Caco-2 (cell line): ENCODE measurements around the gene MST1R. TPM values are rescaled to one million over a fixed set of nuclear protein-coding genes. Genes with fewer than 3 reads are reported as not detected.

Experiments
- BruUV-seq: library from RNA; stranded (reverse); fragments of 400-500 nt; replicated peaks from 2 replicates; lab custom pipeline; 2021; lab: Mats Ljungman, UMichigan
- CTCF ChIA-PET: fragments of 300-600 bp; sonication (Branson Sonifier 250); formaldehyde crosslinking; loops from one replicate; lab custom pipeline; 2022; ENCODE audit warnings: antibody characterized with exemption; lab: Charles Lee
- POLR2A ChIA-PET: fragments of 300-600 bp; sonication (Branson Sonifier 250); formaldehyde crosslinking; loops from one replicate; lab custom pipeline; 2022; ENCODE audit warnings: antibody characterized with exemption; lab: Charles Lee
- DNase-seq, 2 experiments: peaks; one replicate each; pipeline versions ENCODE4 v3.0.0 to v3.0.0-alpha.2; 2020 to 2022
- H3K27me3 ChIP-seq: replicated peaks from 2 replicates; pipeline ENCODE4 v1.6.0; 2011; ENCODE audit warnings: low read length; ENCODE audit not compliant: control insufficient read depth, insufficient read depth
- H3K36me3 ChIP-seq: 2 replicates; pipeline ENCODE4 v1.5.1; 2011; ENCODE audit warnings: low read length; ENCODE audit not compliant: control insufficient read depth, insufficient read depth
- H3K4me1 ChIP-seq: fragments of 250-450 bp; sonication (Bioruptor Pico); 2 replicates; pipeline ENCODE4 v1.5.1; 2020; ENCODE audit warnings: mild to moderate bottlenecking
- H3K4me3 ChIP-seq: 2 replicates; pipeline ENCODE4 v1.5.1; 2011; ENCODE audit warnings: low read depth, mild to moderate bottlenecking, control low read depth, low read length
- H3K9me3 ChIP-seq: fragments of 250-450 bp; sonication (Bioruptor Pico); 2 replicates; pipeline ENCODE4 v1.5.1; 2020; ENCODE audit warnings: mild to moderate bottlenecking, moderate library complexity
- H3K27ac Mint-ChIP-seq: one replicate; pipeline ENCODE4 v1.8.0; 2022; ENCODE audit warnings: mixed read lengths; ENCODE audit not compliant: unreplicated experiment
- H3K27me3 Mint-ChIP-seq: one replicate; pipeline ENCODE4 v1.8.0; 2022; ENCODE audit warnings: mixed read lengths; ENCODE audit not compliant: insufficient read depth, unreplicated experiment
- H3K36me3 Mint-ChIP-seq: one replicate; pipeline ENCODE4 v1.8.0; 2022; ENCODE audit warnings: mild to moderate bottlenecking, mixed read lengths; ENCODE audit not compliant: insufficient read depth, unreplicated experiment
- H3K4me1 Mint-ChIP-seq: one replicate; pipeline ENCODE4 v1.8.0; 2022; ENCODE audit warnings: low read depth, mixed read lengths; ENCODE audit not compliant: unreplicated experiment
- H3K4me3 Mint-ChIP-seq: one replicate; pipeline ENCODE4 v1.8.0; 2022; ENCODE audit warnings: mild to moderate bottlenecking, moderate library complexity, mixed read lengths; ENCODE audit not compliant: unreplicated experiment
- H3K9me3 Mint-ChIP-seq: one replicate; pipeline ENCODE4 v1.8.0; 2022; ENCODE audit warnings: mixed read lengths; ENCODE audit not compliant: unreplicated experiment
- CTCF ChIP-seq, 2 experiments: fragments of 200-600 bp in 1 of 2; IDR thresholded peaks; 1 replicate in 1 of 2; 2 replicates in 1 of 2; pipeline versions ENCODE4 v1.5.1 to v1.8.0; 2011 to 2022; ENCODE audit warnings: antibody characterized with exemption in 1 of 2, control low read depth in 1 of 2, inconsistent platforms in 1 of 2, low read depth in 1 of 2, low read length in 1 of 2, mild to moderate bottlenecking in 1 of 2, moderate library complexity in 1 of 2; ENCODE audit not compliant: insufficient read depth in 1 of 2, severe bottlenecking in 1 of 2, unreplicated experiment in 1 of 2
- intact Hi-C: fragments of 100-400 bp; cut with micrococcal nuclease; formaldehyde crosslinking; loops from one replicate; pipeline ENCODE4 v1.10.0; 2022; ENCODE audit not compliant: unreplicated experiment
- total RNA-seq: library from RNA; stranded (reverse); gene quantifications from 2 replicates; pipeline ENCODE4 v1.2.3, GENCODE V29; 2022

MST1R gene
- total RNA-seq, 1 experiment from 2014 or later, result 11.8 TPM

GRCh38 chr3:49865198-49865784 lies 38.4 kb downstream of the MST1R start:
- Histone ChIP-seq H3K4me1 (0 out of 2 replicates have a peak, but pooled peaks cover 6% of the 10 kb centered on the region), H3K4me3 (no peak overlapping the region), H3K36me3 (no peaks in the 10 kb centered on the region), H3K27me3 (no peaks in the 10 kb centered on the region), H3K9me3 (no peaks in the 10 kb centered on the region)
- no TSS peak for BruUV-seq
- Mint-ChIP-seq H3K4me1 (no peaks in the 10 kb centered on the region), H3K27me3 (no peaks in the 10 kb centered on the region), H3K4me3 (no peak overlapping the region), H3K27ac (no peak overlapping the region), H3K9me3 (no peaks in the 10 kb centered on the region), H3K36me3 (no peaks in the 10 kb centered on the region)
- TF ChIP-seq CTCF (IDR thresholded peaks at IDR 0.05; ENCODE audit: insufficient read depth in 1 of 2, low read depth in 1 of 2, low read length in 1 of 2, severe bottlenecking in 1 of 2, unreplicated experiment in 1 of 2), result no peak
- ChIA-PET POLR2A (no interaction called here), CTCF (no interaction called here)
- intact Hi-C loops, result no loop called here
- no peak for DNase-seq

GRCh38 chr3:49864505-49864904 lies 39.2 kb downstream of the MST1R start:
- Mint-ChIP-seq H3K27ac (no peak overlapping the region), H3K9me3 (no peaks in the 10 kb centered on the region), H3K27me3 (no peaks in the 10 kb centered on the region), H3K4me1 (no peaks in the 10 kb centered on the region), H3K4me3 (no peak overlapping the region), H3K36me3 (no peaks in the 10 kb centered on the region)
- TF ChIP-seq CTCF (IDR thresholded peaks at IDR 0.05; ENCODE audit: insufficient read depth in 1 of 2, low read depth in 1 of 2, low read length in 1 of 2, severe bottlenecking in 1 of 2, unreplicated experiment in 1 of 2), result no peak
- CTCF ChIA-PET, result no interaction called here
- no peak overlapping the region for H3K4me3 ChIP-seq
- H3K9me3 ChIP-seq, result no peaks in the 10 kb centered on the region
- POLR2A ChIA-PET, result no interaction called here
- H3K27me3 ChIP-seq, result no peaks in the 10 kb centered on the region
- no peak for DNase-seq
- 0 out of 2 replicates have a peak, but pooled peaks cover 6% of the 10 kb centered on the region for H3K4me1 ChIP-seq
- intact Hi-C loops, result no loop called here
- no TSS peak for BruUV-seq
- no peaks in the 10 kb centered on the region for H3K36me3 ChIP-seq

- no peak overlapping the region for H3K4me3 Mint-ChIP-seq
- H3K36me3 Mint-ChIP-seq, result peaks cover 7% of the 10 kb centered on the region
- Histone ChIP-seq H3K4me3 (no peak overlapping the region), H3K36me3 (no peaks in the 10 kb centered on the region), H3K4me1 (0 out of 2 replicates have a peak, but pooled peaks cover 4% of the 10 kb centered on the region), H3K9me3 (no peaks in the 10 kb centered on the region), H3K27me3 (no peaks in the 10 kb centered on the region)
- H3K4me1 Mint-ChIP-seq, result peaks cover 6% of the 10 kb centered on the region
- ChIA-PET POLR2A (no interaction called here), CTCF (no interaction called here)
- DNase-seq, result no peak
- no peaks in the 10 kb centered on the region for H3K9me3 Mint-ChIP-seq
- intact Hi-C loops, result loop anchor here (5.0 kb wide), 1 partner anchor 43 kb away; the partner anchor contains the start of gene MST1R
- BruUV-seq, result no TSS peak
- H3K27ac Mint-ChIP-seq, result no peak overlapping the region
- no peak for TF ChIP-seq CTCF (IDR thresholded peaks at IDR 0.05; ENCODE audit: insufficient read depth in 1 of 2, low read depth in 1 of 2, low read length in 1 of 2, severe bottlenecking in 1 of 2, unreplicated experiment in 1 of 2)
- H3K27me3 Mint-ChIP-seq, result no peaks in the 10 kb centered on the region
Observed at GRCh38 chr3:49859576-49860305, 43.9 kb downstream of the MST1R start.
